Thyroid gland (tissue), 4 donors: ENCODE data around the gene TRPM1. TPM values are rescaled to one million over a fixed set of nuclear protein-coding genes. Genes with fewer than 3 reads are reported as not detected.

Experiments used
- DNase-seq, 2 donors: peaks; one replicate each; pipeline ENCODE4 v3.0.0-alpha.2; 2019
- H3K27ac ChIP-seq, 3 donors: fragments of 200-600 bp; sonication (generic); 1 replicate in 2 of 3; 2 replicates in 1 of 3; pipeline ENCODE4 v1.5.1; 2016 to 2019; ENCODE audit warnings: mild to moderate bottlenecking in 1 of 3, moderate library complexity in 1 of 3
- H3K27me3 ChIP-seq: fragments of 200-600 bp; sonication (generic); one replicate; pipeline ENCODE4 v1.5.1; 2019
- H3K36me3 ChIP-seq, 2 donors: fragments of 200-600 bp; sonication (generic); one replicate each; pipeline ENCODE4 v1.5.1; 2016 to 2019
- H3K4me1 ChIP-seq, 2 donors: fragments of 200-600 bp; sonication (generic); one replicate each; pipeline ENCODE4 v1.5.1; 2017 to 2019
- H3K4me3 ChIP-seq, 3 donors: fragments of 200-600 bp; sonication (generic); replicated peaks in 1 of 3; 1 replicate in 2 of 3; 2 replicates in 1 of 3; pipeline ENCODE4 v1.5.1; 2016; ENCODE audit warnings: mild to moderate bottlenecking in 1 of 3
- H3K9me3 ChIP-seq: fragments of 200-600 bp; sonication (generic); one replicate; pipeline ENCODE4 v1.5.1; 2017
- POLR2A ChIP-seq, 2 donors: fragments of 450-650 bp; IDR thresholded peaks; one replicate each; pipeline ENCODE4 v1.6.1; 2017; ENCODE audit warnings: antibody characterized with exemption in 2 of 2, mild to moderate bottlenecking in 2 of 2, moderate library complexity in 1 of 2
- WGBS, 2 donors: methylation state at CpG; one replicate each; pipeline ENCODE4 v1.1.5; 2017; 5-methylcytosine and 5-hydroxymethylcytosine counted together
- intact Hi-C: fragments of 100-400 bp; cut with DNase I; formaldehyde crosslinking; loops from one replicate; pipeline ENCODE4 v1.15.1; 2023
- total RNA-seq, 4 donors: library from RNA; depleted of rRNA; stranded (reverse); fragments of >200 nt; gene quantifications; one replicate each; pipeline ENCODE4 v1.2.3, GENCODE V29; 2016
- TF ChIP-seq, protein P1 (sequence below), 6 experiments: fragments of 200-600 bp in 3 of 6; fragments of 450-650 bp in 3 of 6; sonication (generic) in 3 of 6; IDR thresholded peaks; one replicate each; pipeline ENCODE4 v1.5.1; 2016 to 2019; ENCODE audit warnings: antibody characterized with exemption in 6 of 6, mild to moderate bottlenecking in 2 of 6, inconsistent platforms in 1 of 6, moderate library complexity in 1 of 6

The TRPM1 gene
- total RNA-seq, 4 donors from 2014 or later, result not detected

- no peak for DNase-seq
- intact Hi-C loops, result no loop called here
- Histone ChIP-seq H3K9me3 (no peaks in the 10 kb centered on the region), H3K27me3 (no peaks in the 10 kb centered on the region), H3K27ac (no peak overlapping the region), H3K36me3 (peaks cover 4 to 6% of the 10 kb centered on the region in 2 donors), H3K4me1 (peaks cover 19 to 23% of the 10 kb centered on the region in 2 donors), H3K4me3 (no peak overlapping the region)
- TF ChIP-seq, protein P1, sequence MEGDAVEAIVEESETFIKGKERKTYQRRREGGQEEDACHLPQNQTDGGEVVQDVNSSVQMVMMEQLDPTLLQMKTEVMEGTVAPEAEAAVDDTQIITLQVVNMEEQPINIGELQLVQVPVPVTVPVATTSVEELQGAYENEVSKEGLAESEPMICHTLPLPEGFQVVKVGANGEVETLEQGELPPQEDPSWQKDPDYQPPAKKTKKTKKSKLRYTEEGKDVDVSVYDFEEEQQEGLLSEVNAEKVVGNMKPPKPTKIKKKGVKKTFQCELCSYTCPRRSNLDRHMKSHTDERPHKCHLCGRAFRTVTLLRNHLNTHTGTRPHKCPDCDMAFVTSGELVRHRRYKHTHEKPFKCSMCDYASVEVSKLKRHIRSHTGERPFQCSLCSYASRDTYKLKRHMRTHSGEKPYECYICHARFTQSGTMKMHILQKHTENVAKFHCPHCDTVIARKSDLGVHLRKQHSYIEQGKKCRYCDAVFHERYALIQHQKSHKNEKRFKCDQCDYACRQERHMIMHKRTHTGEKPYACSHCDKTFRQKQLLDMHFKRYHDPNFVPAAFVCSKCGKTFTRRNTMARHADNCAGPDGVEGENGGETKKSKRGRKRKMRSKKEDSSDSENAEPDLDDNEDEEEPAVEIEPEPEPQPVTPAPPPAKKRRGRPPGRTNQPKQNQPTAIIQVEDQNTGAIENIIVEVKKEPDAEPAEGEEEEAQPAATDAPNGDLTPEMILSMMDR (IDR thresholded peaks at IDR 0.05), result no peak
- no peak for TF ChIP-seq POLR2A (IDR thresholded peaks at IDR 0.05)
These were observed 123.2 kb downstream of the TRPM1 start for GRCh38 chr15:30978328-30978727.

DNA sequence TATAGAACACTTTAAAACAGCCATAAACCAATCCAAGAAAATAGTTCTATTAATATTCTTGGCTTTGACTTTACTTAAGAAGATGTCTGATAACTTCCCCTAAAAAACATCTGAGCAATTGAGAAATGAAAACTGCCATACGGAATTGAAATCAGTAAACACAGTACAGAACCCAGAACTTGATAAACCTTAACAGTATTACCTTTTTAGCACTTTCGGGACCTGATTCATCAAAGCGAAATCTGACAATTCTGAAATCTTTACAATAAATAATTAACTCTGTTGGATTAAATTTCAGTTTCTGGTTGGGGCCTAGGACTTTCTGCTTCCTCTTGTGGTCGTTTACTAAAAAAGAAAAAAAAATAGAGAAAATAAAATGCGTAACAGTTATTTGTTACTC lies 127.4 kb downstream of the TRPM1 start:
- intact Hi-C loops, result no loop called here
- 91 to 93% methylated on average over 5 of the region's 5 CpGs for WGBS, 2 donors
- Histone ChIP-seq H3K27ac (no peak overlapping the region), H3K4me3 (no peak overlapping the region), H3K9me3 (no peaks in the 10 kb centered on the region), H3K27me3 (no peaks in the 10 kb centered on the region), H3K4me1 (peaks cover 5 to 9% of the 10 kb centered on the region in 2 donors), H3K36me3 (peaks cover 11 to 14% of the 10 kb centered on the region in 2 donors)
- TF ChIP-seq, protein P1 (IDR thresholded peaks at IDR 0.05), result no peak
- TF ChIP-seq POLR2A (IDR thresholded peaks at IDR 0.05), result no peak
- no peak for DNase-seq

GRCh38 chr15:30973379-30973778 lies 128.1 kb downstream of the TRPM1 start:
- H3K9me3 ChIP-seq, result no peaks in the 10 kb centered on the region
- H3K27ac ChIP-seq, result no peak overlapping the region
- no peaks in the 10 kb centered on the region for H3K27me3 ChIP-seq
- H3K4me3 ChIP-seq, result no peak overlapping the region
- intact Hi-C loops, result no loop called here
- H3K4me1 ChIP-seq, result peaks cover 4 to 7% of the 10 kb centered on the region in 2 donors
- H3K36me3 ChIP-seq, result peaks cover 11 to 14% of the 10 kb centered on the region in 2 donors
- WGBS, 2 donors, result 94 to 98% methylated on average over 4 of the region's 4 CpGs
- TF ChIP-seq, protein P1 (IDR thresholded peaks at IDR 0.05), result no peak
- no peak for TF ChIP-seq POLR2A (IDR thresholded peaks at IDR 0.05)
- no peak for DNase-seq

GRCh38 chr15:30969724-30970123 lies 131.8 kb downstream of the TRPM1 start:
- H3K36me3 ChIP-seq, result peaks cover 11 to 17% of the 10 kb centered on the region in 2 donors
- no peak for DNase-seq
- H3K4me3 ChIP-seq, result no peak overlapping the region
- intact Hi-C loops, result no loop called here
- TF ChIP-seq, protein P1 (IDR thresholded peaks at IDR 0.05), result no peak
- no peak for TF ChIP-seq POLR2A (IDR thresholded peaks at IDR 0.05)
- no peaks in the 10 kb centered on the region for H3K4me1 ChIP-seq
- H3K9me3 ChIP-seq, result no peaks in the 10 kb centered on the region
- no peaks in the 10 kb centered on the region for H3K27me3 ChIP-seq
- H3K27ac ChIP-seq, result no peak overlapping the region
- WGBS, 2 donors, result 95 to 96% methylated on average over 2 of the region's 2 CpGs

DNA sequence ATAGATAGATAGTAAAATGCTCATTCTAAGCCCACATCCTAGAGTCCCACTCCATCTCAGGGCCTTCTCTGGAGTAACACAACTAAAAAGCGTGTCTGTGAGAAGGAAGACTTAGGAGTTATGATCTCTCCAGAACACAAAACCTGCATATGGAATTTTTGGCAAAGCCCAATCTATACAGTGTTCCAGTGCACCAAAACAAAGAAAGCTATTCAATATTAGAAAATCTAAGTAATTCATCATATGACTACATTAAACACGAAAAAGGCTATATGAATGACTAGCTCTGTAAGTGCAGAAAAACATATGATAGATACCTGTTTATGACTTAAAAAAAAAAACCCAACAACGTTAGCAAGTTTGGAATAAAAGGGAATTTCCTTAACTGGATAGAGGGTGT lies 137.8 kb downstream of the TRPM1 start:
- no peaks in the 10 kb centered on the region for H3K4me1 ChIP-seq
- no peak overlapping the region for H3K27ac ChIP-seq
- WGBS, 2 donors, result 86 to 89% methylated on average over 3 of the region's 3 CpGs
- no peaks in the 10 kb centered on the region for H3K9me3 ChIP-seq
- intact Hi-C loops, result no loop called here
- no peak overlapping the region for H3K4me3 ChIP-seq
- H3K27me3 ChIP-seq, result no peaks in the 10 kb centered on the region
- TF ChIP-seq, protein P1 (IDR thresholded peaks at IDR 0.05), result no peak
- no peak for TF ChIP-seq POLR2A (IDR thresholded peaks at IDR 0.05)
- peaks cover 4 to 9% of the 10 kb centered on the region in 2 donors for H3K36me3 ChIP-seq
- no peak for DNase-seq
